C4-2B (cell line): Measurements from ENCODE around the gene GHR.

Experiments used
- ZFX ChIP-seq: fragments of 450-650 bp; IDR thresholded peaks from 2 replicates; pipeline ENCODE4 v1.6.1; 2017
- TF ChIP-seq, protein P1 (sequence below): fragments of 450-650 bp; conservative IDR thresholded peaks from 2 replicates; pipeline ENCODE4 v1.5.1; 2017; ENCODE audit warnings: mild to moderate bottlenecking

- TF ChIP-seq, protein P1, sequence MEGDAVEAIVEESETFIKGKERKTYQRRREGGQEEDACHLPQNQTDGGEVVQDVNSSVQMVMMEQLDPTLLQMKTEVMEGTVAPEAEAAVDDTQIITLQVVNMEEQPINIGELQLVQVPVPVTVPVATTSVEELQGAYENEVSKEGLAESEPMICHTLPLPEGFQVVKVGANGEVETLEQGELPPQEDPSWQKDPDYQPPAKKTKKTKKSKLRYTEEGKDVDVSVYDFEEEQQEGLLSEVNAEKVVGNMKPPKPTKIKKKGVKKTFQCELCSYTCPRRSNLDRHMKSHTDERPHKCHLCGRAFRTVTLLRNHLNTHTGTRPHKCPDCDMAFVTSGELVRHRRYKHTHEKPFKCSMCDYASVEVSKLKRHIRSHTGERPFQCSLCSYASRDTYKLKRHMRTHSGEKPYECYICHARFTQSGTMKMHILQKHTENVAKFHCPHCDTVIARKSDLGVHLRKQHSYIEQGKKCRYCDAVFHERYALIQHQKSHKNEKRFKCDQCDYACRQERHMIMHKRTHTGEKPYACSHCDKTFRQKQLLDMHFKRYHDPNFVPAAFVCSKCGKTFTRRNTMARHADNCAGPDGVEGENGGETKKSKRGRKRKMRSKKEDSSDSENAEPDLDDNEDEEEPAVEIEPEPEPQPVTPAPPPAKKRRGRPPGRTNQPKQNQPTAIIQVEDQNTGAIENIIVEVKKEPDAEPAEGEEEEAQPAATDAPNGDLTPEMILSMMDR, result no peak
- no peak for TF ChIP-seq ZFX
Measured at GRCh38 chr5:42629284-42629683, 206.0 kb downstream of the GHR start.
